A673 (cell line): Measurements from ENCODE around the gene TRIM23. TPM values are rescaled to one million over a fixed set of nuclear protein-coding genes. Genes with fewer than 3 reads are reported as not detected.

ENCODE experiments used
- BruUV-seq: library from RNA; stranded (reverse); fragments of 400-500 nt; replicated peaks from 2 replicates; lab custom pipeline; 2021; lab: Mats Ljungman, UMichigan
- CTCF ChIA-PET: fragments of 300-600 bp; sonication (Branson Sonifier 250); formaldehyde crosslinking; loops from one replicate; lab custom pipeline; 2022; ENCODE audit warnings: antibody characterized with exemption; lab: Charles Lee
- POLR2A ChIA-PET: fragments of 300-600 bp; sonication (Branson Sonifier 250); formaldehyde crosslinking; loops from one replicate; lab custom pipeline; 2022; ENCODE audit warnings: antibody characterized with exemption; ENCODE audit not compliant: low non-redundant PET; lab: Charles Lee
- DNase-seq: peaks from one replicate; pipeline ENCODE4 v3.0.0-alpha.2; 2015; ENCODE audit warnings: low spot score
- H3K27ac ChIP-seq: fragments of 200-600 bp; sonication (generic); 2 replicates; pipeline ENCODE4 v1.5.1; 2016; ENCODE audit warnings: mixed run types, low read depth, mild to moderate bottlenecking, mixed read lengths, antibody characterized with exemption, low read length; ENCODE audit not compliant: poor library complexity, severe bottlenecking
- H3K27me3 ChIP-seq: fragments of 200-600 bp; sonication (generic); replicated peaks from 2 replicates; pipeline ENCODE4 v1.6.1; 2017; ENCODE audit warnings: mixed run types, low read depth, mild to moderate bottlenecking, mixed read lengths, antibody characterized with exemption, low read length; ENCODE audit not compliant: insufficient read depth, poor library complexity
- H3K36me3 ChIP-seq: fragments of 200-600 bp; sonication (generic); 2 replicates; pipeline ENCODE4 v1.6.1; 2016; ENCODE audit warnings: mixed run types, mild to moderate bottlenecking, mixed read lengths, antibody characterized with exemption, low read length; ENCODE audit not compliant: insufficient read depth, poor library complexity, severe bottlenecking
- H3K4me1 ChIP-seq: fragments of 200-600 bp; sonication (generic); 2 replicates; pipeline ENCODE4 v1.6.1; 2017; ENCODE audit warnings: mixed run types, mild to moderate bottlenecking, mixed read lengths, antibody characterized with exemption, low read length; ENCODE audit not compliant: insufficient read depth, poor library complexity, severe bottlenecking
- H3K4me3 ChIP-seq: fragments of 200-600 bp; sonication (generic); 2 replicates; pipeline ENCODE4 v1.5.1; 2016; ENCODE audit warnings: low read depth, mixed run types, mild to moderate bottlenecking, mixed read lengths, low read length; ENCODE audit not compliant: poor library complexity, severe bottlenecking
- H3K9me3 ChIP-seq: fragments of 200-600 bp; sonication (generic); 2 replicates; pipeline ENCODE4 v1.6.1; 2016; ENCODE audit warnings: mixed run types, low read depth, mild to moderate bottlenecking, mixed read lengths, antibody characterized with exemption, low read length; ENCODE audit not compliant: poor library complexity, severe bottlenecking
- CTCF ChIP-seq: fragments of 300-800, 200-600 bp; sonication (generic); conservative IDR thresholded peaks from 2 replicates; pipeline ENCODE4 v1.5.1; 2017; ENCODE audit warnings: low read depth, mild to moderate bottlenecking, antibody characterized with exemption, low read length, moderate library complexity, mixed read lengths
- EZH2 ChIP-seq: fragments of 200-600 bp; sonication (generic); IDR thresholded peaks from 2 replicates; pipeline ENCODE4 v1.6.1; 2017; ENCODE audit warnings: borderline replicate concordance, low read depth, mild to moderate bottlenecking, mixed read lengths, antibody characterized with exemption, low read length; ENCODE audit not compliant: poor library complexity, severe bottlenecking
- intact Hi-C: fragments of 100-400 bp; cut with micrococcal nuclease; formaldehyde crosslinking; loops from one replicate; pipeline ENCODE4 v1.10.0; 2022; ENCODE audit not compliant: unreplicated experiment
- total RNA-seq: library from RNA; stranded (reverse); gene quantifications from 2 replicates; pipeline ENCODE4 v1.2.3, GENCODE V29; 2021

The TRIM23 gene
- total RNA-seq, 1 experiment from 2014 or later: 12.9 TPM

- intact Hi-C loops: no loop called here
- CTCF ChIA-PET: no interaction called here
- DNase-seq: no peak
- Histone ChIP-seq H3K27ac (no peak overlapping the region), H3K27me3 (no peaks in the 10 kb centered on the region), H3K4me3 (no peak overlapping the region), H3K9me3 (no peaks in the 10 kb centered on the region), H3K4me1 (no peaks in the 10 kb centered on the region), H3K36me3 (peaks cover 12% of the 10 kb centered on the region)
- POLR2A ChIA-PET: no interaction called here
- no peak for TF ChIP-seq CTCF
- TF ChIP-seq EZH2: no peak
- BruUV-seq: no TSS peak
These were observed 23.8 kb upstream of the TRIM23 start for GRCh38 chr5:65647941-65648340.

- CTCF ChIA-PET: no interaction called here
- TF ChIP-seq CTCF (no peak), EZH2 (no peak)
- intact Hi-C loops: no loop called here
- Histone ChIP-seq H3K9me3 (no peaks in the 10 kb centered on the region), H3K27ac (no peak overlapping the region), H3K36me3 (peaks cover 9% of the 10 kb centered on the region), H3K4me1 (no peaks in the 10 kb centered on the region), H3K4me3 (no peak overlapping the region), H3K27me3 (no peaks in the 10 kb centered on the region)
- no peak for DNase-seq
- POLR2A ChIA-PET: no interaction called here
- no TSS peak for BruUV-seq
These were observed 22.8 kb upstream of the TRIM23 start for GRCh38 chr5:65646938-65647337.

- no peak overlapping the region for H3K4me3 ChIP-seq
- no peaks in the 10 kb centered on the region for H3K27me3 ChIP-seq
- ChIA-PET POLR2A (no interaction called here), CTCF (no interaction called here)
- no peak overlapping the region for H3K27ac ChIP-seq
- intact Hi-C loops: no loop called here
- peaks cover 21% of the 10 kb centered on the region for H3K36me3 ChIP-seq
- no peaks in the 10 kb centered on the region for H3K4me1 ChIP-seq
- no peak for TF ChIP-seq CTCF
- TF ChIP-seq EZH2: no peak
- no TSS peak for BruUV-seq
- no peaks in the 10 kb centered on the region for H3K9me3 ChIP-seq
- no peak for DNase-seq
These were observed 16.1 kb upstream of the TRIM23 start for GRCh38 chr5:65640240-65640639.
